Heart left ventricle (tissue), 16 donors: ENCODE data around the gene SSR1. TPM values are rescaled to one million over a fixed set of nuclear protein-coding genes. Genes with fewer than 3 reads are reported as not detected.

ENCODE experiments used
- ATAC-seq, 4 donors: fragments of 200-7000 bp; cut with Tn5 transposase; one replicate each; pipeline ENCODE4 v1.9.1; 2020 to 2022; ENCODE audit warnings: moderate library complexity in 4 of 4, mild to moderate bottlenecking in 3 of 4, moderate number of reproducible peaks in 1 of 4
- DNase-seq, 5 donors: peaks; one replicate each; pipeline ENCODE4 v3.0.0-alpha.2; 2020
- H3K27ac ChIP-seq, 12 donors: fragments of 200-600 bp; sonication (generic) in 4 of 12; one replicate each; pipeline versions ENCODE4 v1.5.0 to v1.8.0; 2016 to 2022; ENCODE audit warnings: mild to moderate bottlenecking in 2 of 12
- H3K27me3 ChIP-seq, 9 donors: fragments of 200-600 bp; sonication (generic) in 2 of 9; one replicate each; pipeline versions ENCODE4 v1.5.1 to v1.8.0; 2016 to 2022; ENCODE audit warnings: mild to moderate bottlenecking in 3 of 9
- H3K36me3 ChIP-seq, 9 donors: fragments of 200-600 bp; sonication (generic) in 2 of 9; one replicate each; pipeline versions ENCODE4 v1.5.0 to v1.8.0; 2018 to 2022; ENCODE audit warnings: mild to moderate bottlenecking in 2 of 9
- H3K4me1 ChIP-seq, 12 donors: fragments of 200-600 bp; sonication (generic) in 4 of 12; one replicate each; pipeline versions ENCODE4 v1.5.0 to v1.8.0; 2016 to 2022; ENCODE audit warnings: mild to moderate bottlenecking in 3 of 12
- H3K4me3 ChIP-seq, 12 donors: fragments of 200-600 bp; sonication (generic) in 4 of 12; one replicate each; pipeline versions ENCODE4 v1.5.0 to v1.8.0; 2017 to 2022; ENCODE audit warnings: mild to moderate bottlenecking in 9 of 12, moderate library complexity in 4 of 12
- H3K9me3 ChIP-seq, 12 donors: fragments of 200-600 bp; sonication (generic) in 4 of 12; one replicate each; pipeline versions ENCODE4 v1.5.0 to v1.8.0; 2016 to 2022; ENCODE audit warnings: mild to moderate bottlenecking in 1 of 12
- CTCF ChIP-seq, 12 donors: fragments of 200-600 bp; sonication (generic) in 4 of 12; IDR thresholded peaks; one replicate each; pipeline versions ENCODE4 v1.5.0 to v1.8.0; 2018 to 2022; ENCODE audit warnings: antibody characterized with exemption in 12 of 12, mild to moderate bottlenecking in 5 of 12
- POLR2A ChIP-seq, 2 donors: fragments of 450-650 bp; IDR thresholded peaks; one replicate each; pipeline ENCODE4 v1.6.1; 2017; ENCODE audit warnings: antibody characterized with exemption in 2 of 2, mild to moderate bottlenecking in 2 of 2, moderate library complexity in 2 of 2
- WGBS, 4 donors: extraction: QIAGEN DNeasy Blood & Tissue Kit in 2 of 4; methylation state at CpG; one replicate each; pipeline versions ENCODE4 v1.1.5 to v1.1.7; 2013 to 2018; 5-methylcytosine and 5-hydroxymethylcytosine counted together
- intact Hi-C, 10 donors: fragments of 100-400 bp; cut with DNase I; formaldehyde crosslinking; loops; one replicate each; pipeline versions ENCODE4 v1.11.1 to v1.14.2; 2022
- polyA plus RNA-seq, 2 donors: library from polyadenylated mRNA; stranded (reverse); fragments of 200-250 nt; gene quantifications; one replicate each; pipeline ENCODE4 v1.2.3, GENCODE V29; 2013
- total RNA-seq, 9 donors: library from RNA; depleted of rRNA in 2 of 9; stranded (reverse); fragments of >200 nt in 2 of 9; fragmentation: NEBNext Ultra II Directional in 3 of 9; extraction: Animal tissue kit (Norgen Biotek cat#: 25700) in 3 of 9; gene quantifications; one replicate each; pipeline versions ENCODE4 v1.1.0 to v1.2.4, GENCODE V29; 2016 to 2023
- donor health status: ischemic (EF 13 %, LVEDD 7.1; RV severe dilation, severe dysfunction).
- donor health status: healthy with polysubstance abuse.
- donor health status: DM: no; HTN: yes; CAD: no.
- donor health status: DM: no; HTN: no; CAD: no.
- donor health status: ischemic (EF 25% LVEDD 6.9; RV normal size, moderate dysfunction).
- donor health status: ischemic (EF 25% LVEDD 5.7; RV mildly dilated, moderate dysfunction).
- donor health status: healthy.
- donor health status: DM: yes; HTN: yes; CAD: no.
- donor health status: ischemic (EF 35%, LVEDD 5.7; RV mildly dilated, moderate dysfunction).
- donor health status: nonischemic (EF 11% LVEDD 7.7; RV severe dilation, severe dysfunction).
- donor health status: DM: yes; HTN: yes; CAD: no.
- donor health status: PGD.
- donor health status: ischemic (EF 29% LVEDD 5.4; RV normal size, mild dysfunction).
- donor health status: nonischemic (EF 23%, LVEDD 6.1; RV moderate dilation, normal function).

The SSR1 gene
- total and polyA plus RNA-seq, 11 donors, result 8.6 to 106 (median 67.9) TPM

DNA sequence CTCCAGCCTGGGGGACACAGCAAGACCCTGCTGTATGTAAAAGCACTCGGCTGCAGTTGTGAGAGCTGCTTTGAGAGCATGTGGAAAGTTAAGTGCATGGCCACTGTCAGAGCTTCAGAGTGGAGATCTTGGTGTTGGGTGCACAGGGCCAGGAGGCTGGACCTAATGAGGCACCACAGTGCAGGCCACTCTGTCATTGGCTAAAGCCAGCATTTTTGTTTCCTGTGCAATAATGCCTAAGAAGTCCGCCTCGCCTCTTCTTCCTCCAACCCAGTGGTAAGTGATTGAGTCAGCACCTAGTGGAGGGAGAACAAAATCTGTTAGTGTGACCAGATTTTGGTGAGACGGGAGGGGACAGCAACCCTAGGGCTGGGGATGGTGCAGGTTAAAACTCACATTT is 60.6 kb downstream of the SSR1 start:
- no peak overlapping the region for H3K4me3 ChIP-seq
- H3K4me1 ChIP-seq, result peaks cover 0 to 55% (median 10%) of the 10 kb centered on the region in 12 donors
- peak overlapping the region in 1 of 12 donors; percentile 86 for H3K27ac ChIP-seq
- intact Hi-C loops, result no loop called here
- WGBS, 4 donors, result 83 to 98% (median 95%) methylated on average over 4 of the region's 4 CpGs
- peaks cover 0 to 52% (median 46%) of the 10 kb centered on the region in 9 donors for H3K36me3 ChIP-seq
- DNase-seq (no peak), ATAC-seq (peak in 3 of 4 donors; percentile 32 to 63 (median 43))
- H3K27me3 ChIP-seq, result no peaks in the 10 kb centered on the region
- peaks cover 0 to 11% (median 7%) of the 10 kb centered on the region in 12 donors for H3K9me3 ChIP-seq
- no peak for TF ChIP-seq POLR2A (IDR thresholded peaks at IDR 0.05)
- no peak for TF ChIP-seq CTCF (IDR thresholded peaks at IDR 0.05)

DNA sequence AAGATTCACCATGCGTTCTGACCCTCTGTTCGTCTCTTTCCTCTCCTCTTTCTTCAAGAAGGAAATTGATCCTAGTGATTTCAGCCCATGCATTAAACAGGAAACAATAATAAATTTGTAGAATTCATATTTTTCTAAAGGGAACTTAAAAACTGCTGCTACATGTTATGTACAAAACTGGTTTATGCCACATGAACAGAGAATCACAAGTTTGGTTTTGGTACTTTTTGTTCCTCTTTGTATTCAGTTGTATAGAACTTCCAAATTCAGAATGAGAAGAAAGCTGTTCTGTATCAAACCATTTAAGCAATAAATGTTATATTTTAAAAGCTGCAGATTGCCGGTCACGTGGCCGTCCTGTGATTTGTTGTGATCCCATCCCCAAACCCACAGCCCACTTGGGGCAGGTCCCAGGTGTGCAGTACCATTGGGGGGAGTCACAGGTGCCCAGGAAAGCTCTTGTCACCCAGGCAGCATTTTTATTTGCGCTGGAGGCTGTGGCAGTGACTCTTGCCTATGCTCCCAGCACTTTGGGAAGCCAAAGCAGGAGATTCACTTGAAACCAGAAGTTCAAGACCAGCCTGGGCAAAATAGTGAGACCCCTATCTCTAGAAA is 61.2 kb downstream of the SSR1 start:
- ATAC-seq (no peak), DNase-seq (no peak)
- intact Hi-C loops, result no loop called here
- no peak for TF ChIP-seq CTCF (IDR thresholded peaks at IDR 0.05)
- TF ChIP-seq POLR2A (IDR thresholded peaks at IDR 0.05), result no peak
- Histone ChIP-seq H3K4me3 (no peak overlapping the region), H3K4me1 (peaks cover 0 to 55% (median 10%) of the 10 kb centered on the region in 12 donors), H3K36me3 (peaks cover 0 to 59% (median 53%) of the 10 kb centered on the region in 9 donors), H3K27me3 (no peaks in the 10 kb centered on the region), H3K27ac (peak overlapping the region in 1 of 12 donors; percentile 86), H3K9me3 (peaks cover 0 to 11% (median 7%) of the 10 kb centered on the region in 12 donors)
- WGBS, 4 donors, result 89 to 93% (median 91%) methylated on average over 6 of the region's 6 CpGs

DNA sequence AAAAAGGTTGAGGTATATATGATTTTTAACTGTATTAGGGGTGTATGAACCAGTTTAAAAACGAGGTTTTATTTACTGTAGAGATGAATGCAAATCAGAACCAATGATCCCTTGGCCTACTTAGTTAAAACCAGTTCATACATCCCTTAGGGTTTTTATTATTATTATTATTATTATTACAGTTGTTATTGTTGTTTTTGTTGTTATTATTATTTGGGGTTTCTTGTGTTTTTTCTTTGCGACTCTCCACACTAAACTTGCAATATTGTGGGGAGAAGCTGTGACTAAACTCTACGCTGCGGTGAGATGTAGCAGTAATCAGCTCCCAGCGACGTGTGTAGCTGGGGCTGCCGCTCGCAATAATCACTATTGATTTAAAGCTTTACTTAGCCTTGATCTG is 62.2 kb downstream of the SSR1 start:
- ATAC-seq (no peak), DNase-seq (no peak)
- peaks cover 0 to 51% (median 10%) of the 10 kb centered on the region in 12 donors for H3K4me1 ChIP-seq
- WGBS, 4 donors, result 94 to 97% (median 96%) methylated on average over 8 of the region's 8 CpGs
- no peak overlapping the region for H3K4me3 ChIP-seq
- intact Hi-C loops, result no loop called here
- peaks cover 0 to 67% (median 61%) of the 10 kb centered on the region in 9 donors for H3K36me3 ChIP-seq
- H3K27ac ChIP-seq, result peak overlapping the region in 1 of 12 donors; percentile 86
- H3K9me3 ChIP-seq, result peaks cover 0 to 4% (median 1%) of the 10 kb centered on the region in 12 donors
- TF ChIP-seq POLR2A (IDR thresholded peaks at IDR 0.05) (no peak), CTCF (IDR thresholded peaks at IDR 0.05) (no peak)
- no peaks in the 10 kb centered on the region for H3K27me3 ChIP-seq

DNA sequence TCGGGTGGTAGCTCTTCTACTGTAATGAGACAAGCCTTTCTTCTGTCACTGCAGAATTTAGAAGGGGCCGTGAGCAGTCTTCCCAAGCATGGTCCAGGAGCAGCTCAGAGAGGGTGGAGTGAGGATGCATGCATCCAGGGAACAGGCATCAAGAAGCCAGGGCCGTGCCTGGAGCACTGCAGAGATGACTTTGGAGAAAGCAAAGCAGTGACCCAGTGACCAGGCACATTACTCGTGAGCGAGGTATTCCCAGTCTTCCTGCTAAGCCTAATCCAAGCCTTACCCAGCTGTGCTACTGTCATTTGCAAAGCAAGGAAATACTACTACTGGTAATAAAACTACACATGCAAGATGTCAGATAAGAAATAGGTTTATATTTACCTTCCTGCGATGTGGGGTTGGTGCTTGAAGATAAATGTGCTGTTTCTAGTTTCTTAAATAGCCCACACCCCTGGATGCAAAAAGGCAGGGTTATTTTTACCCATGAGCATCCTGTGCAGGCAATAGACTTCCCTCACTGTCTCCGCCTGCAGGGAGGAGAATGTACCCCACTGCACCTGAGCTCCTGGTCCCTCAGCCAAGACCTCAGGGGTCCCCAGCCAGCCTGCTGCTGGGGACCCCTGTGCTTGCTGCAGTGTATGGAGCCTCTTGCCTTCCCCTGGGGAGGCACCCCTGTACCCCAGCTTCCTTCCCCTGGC is 62.9 kb downstream of the SSR1 start:
- DNase-seq (no peak), ATAC-seq (no peak)
- H3K4me3 ChIP-seq, result no peak overlapping the region
- intact Hi-C loops, result loop anchor here in 6 of 10 donors (5.0 to 10.0 kb wide), 6 partner anchors 325 to 695 kb away; no protein-coding TSS in a partner anchor
- H3K27me3 ChIP-seq, result no peaks in the 10 kb centered on the region
- TF ChIP-seq POLR2A (IDR thresholded peaks at IDR 0.05) (no peak), CTCF (IDR thresholded peaks at IDR 0.05) (no peak)
- WGBS, 4 donors, result 60 to 70% (median 69%) methylated on average over 7 of the region's 7 CpGs
- no peak overlapping the region for H3K27ac ChIP-seq
- H3K4me1 ChIP-seq, result peaks cover 0 to 44% (median 8%) of the 10 kb centered on the region in 12 donors
- peaks cover 0 to 74% (median 65%) of the 10 kb centered on the region in 9 donors for H3K36me3 ChIP-seq
- H3K9me3 ChIP-seq, result no peaks in the 10 kb centered on the region
